ENCODE data around the gene GCN1.
A peak's percentile ranks its signal among the peaks of the same experiment; 100 is the strongest.
"Not testable (repeated sequence)": the region's sequence is repeated elsewhere in the genome, so short reads cannot be mapped to it uniquely, and the experiment has no call there.

Gene GCN1

DNA sequence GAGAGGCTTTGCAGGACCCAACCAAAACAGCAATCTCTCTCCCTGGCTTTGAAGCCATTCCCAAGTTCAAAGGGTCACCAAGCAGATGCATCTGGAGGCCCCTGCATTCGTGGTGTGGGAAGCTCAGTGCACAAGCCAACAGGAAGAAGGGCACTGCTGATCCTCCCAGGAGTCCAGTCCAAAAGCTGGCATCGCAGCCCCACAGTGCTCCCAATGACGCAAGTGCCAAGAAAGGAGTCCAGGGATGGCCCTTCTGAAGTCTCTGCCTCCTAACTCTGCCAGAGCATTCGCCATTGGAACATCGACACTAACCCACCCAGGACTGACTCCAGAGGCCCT lies 45.9 kb upstream of the GCN1 start:
- peak overlapping the region; percentile 100 for H3K27ac ChIP-seq
- TF ChIP-seq, protein P1, sequence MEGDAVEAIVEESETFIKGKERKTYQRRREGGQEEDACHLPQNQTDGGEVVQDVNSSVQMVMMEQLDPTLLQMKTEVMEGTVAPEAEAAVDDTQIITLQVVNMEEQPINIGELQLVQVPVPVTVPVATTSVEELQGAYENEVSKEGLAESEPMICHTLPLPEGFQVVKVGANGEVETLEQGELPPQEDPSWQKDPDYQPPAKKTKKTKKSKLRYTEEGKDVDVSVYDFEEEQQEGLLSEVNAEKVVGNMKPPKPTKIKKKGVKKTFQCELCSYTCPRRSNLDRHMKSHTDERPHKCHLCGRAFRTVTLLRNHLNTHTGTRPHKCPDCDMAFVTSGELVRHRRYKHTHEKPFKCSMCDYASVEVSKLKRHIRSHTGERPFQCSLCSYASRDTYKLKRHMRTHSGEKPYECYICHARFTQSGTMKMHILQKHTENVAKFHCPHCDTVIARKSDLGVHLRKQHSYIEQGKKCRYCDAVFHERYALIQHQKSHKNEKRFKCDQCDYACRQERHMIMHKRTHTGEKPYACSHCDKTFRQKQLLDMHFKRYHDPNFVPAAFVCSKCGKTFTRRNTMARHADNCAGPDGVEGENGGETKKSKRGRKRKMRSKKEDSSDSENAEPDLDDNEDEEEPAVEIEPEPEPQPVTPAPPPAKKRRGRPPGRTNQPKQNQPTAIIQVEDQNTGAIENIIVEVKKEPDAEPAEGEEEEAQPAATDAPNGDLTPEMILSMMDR (conservative IDR thresholded peaks at IDR 0.05; ENCODE audit: low read depth), result no peak
- POLR2A ChIA-PET (ENCODE audit: low non-redundant PET), result interaction anchor here (0.8 to 1.2 kb wide), 3 partner anchors 9 to 22 kb away, joined by 3 to 7 read pairs (median 3); no protein-coding TSS in a partner anchor
- CTCF ChIA-PET, result interaction anchor here (3.2 to 4.2 kb wide), 2 partner anchors 12 to 26 kb away, joined by 16 to 22 read pairs; partner anchors contain the start of gene PXN
- DNase-seq (ENCODE audit: low spot score), result no peak

DNA sequence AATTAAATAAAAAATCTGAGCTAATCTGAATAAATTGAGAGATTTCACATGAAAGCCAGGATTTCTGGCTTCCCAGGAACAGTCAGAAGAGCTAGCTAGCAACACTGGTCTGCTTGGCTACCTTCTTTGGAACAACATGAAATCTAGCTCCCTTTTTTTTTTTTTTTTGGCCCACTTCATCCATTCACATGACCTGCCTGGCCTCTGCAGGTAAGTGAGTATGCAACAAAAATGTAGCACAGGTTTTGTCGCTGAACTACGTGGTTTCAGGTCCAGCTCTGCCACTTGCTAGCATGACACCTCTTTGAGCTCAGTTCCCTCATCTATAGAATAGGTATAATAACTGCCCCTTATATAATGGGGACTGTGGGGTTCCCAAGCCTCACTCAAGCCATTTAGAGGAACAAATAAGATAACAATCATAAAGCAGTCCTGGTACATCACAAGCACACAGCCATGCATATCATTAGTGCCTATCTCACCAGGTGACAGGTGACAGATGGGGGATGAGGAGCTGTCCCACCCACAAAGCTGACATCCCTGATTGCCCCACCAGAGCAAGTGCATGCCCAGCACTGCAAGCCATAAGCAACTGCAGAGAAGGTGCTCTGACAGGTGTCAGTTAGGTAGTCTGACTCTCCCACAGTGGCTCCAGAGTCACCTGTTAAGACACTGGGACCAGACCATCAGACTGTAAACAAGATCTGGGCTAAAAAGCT lies 45.4 kb upstream of the GCN1 start:
- no peak for DNase-seq (ENCODE audit: low spot score)
- CTCF ChIA-PET, result interaction anchor here (3.2 to 4.2 kb wide), 2 partner anchors 12 to 26 kb away, joined by 16 to 22 read pairs; partner anchors contain the start of gene PXN
- H3K27ac ChIP-seq, result peak overlapping the region; percentile 100
- POLR2A ChIA-PET (ENCODE audit: low non-redundant PET), result interaction anchor here (0.5 to 1.2 kb wide), 6 partner anchors 8 to 119 kb away, joined by 3 to 11 read pairs (median 4); no protein-coding TSS in a partner anchor
- TF ChIP-seq, protein P1 (conservative IDR thresholded peaks at IDR 0.05; ENCODE audit: low read depth), result no peak

DNA sequence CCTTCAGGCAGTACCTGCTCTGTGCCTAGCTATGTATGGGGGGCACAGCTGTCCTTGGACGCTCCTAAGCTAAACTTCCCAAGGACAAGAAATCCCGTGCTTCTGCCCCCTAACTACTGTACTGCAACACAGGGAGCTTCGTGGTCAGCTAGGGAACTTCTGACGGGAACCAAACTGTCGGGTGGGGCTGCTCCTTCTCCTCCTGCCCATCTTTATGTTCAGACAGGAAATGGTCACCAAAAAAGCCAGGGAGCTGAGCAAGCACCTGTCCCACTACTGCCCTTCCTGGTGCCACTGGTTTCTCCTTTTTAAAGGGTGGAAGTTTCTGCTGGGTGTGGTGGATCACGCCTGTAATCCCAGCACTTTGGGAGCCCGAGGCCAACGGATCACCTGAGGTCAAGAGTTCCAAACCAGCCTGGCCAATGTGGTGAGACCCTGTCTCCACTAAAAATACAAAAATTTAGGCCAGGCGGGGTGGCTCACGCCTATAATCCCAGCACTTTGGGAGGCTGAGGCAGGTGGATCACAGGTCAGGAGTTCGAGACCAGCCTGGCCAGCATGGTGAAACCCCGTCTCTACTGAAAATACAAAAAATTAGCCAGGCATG lies 44.4 kb upstream of the GCN1 start:
- CTCF ChIA-PET, result interaction anchor here (0.6 to 4.2 kb wide), 5 partner anchors 11 to 54 kb away, joined by 3 to 22 read pairs (median 5); partner anchors contain the start of genes PXN and RPLP0
- peak overlapping the region; percentile 100 for H3K27ac ChIP-seq
- no peak for DNase-seq (ENCODE audit: low spot score)
- TF ChIP-seq, protein P1 (conservative IDR thresholded peaks at IDR 0.05; ENCODE audit: low read depth), result no peak
- POLR2A ChIA-PET (ENCODE audit: low non-redundant PET), result interaction anchor here (0.6 to 1.6 kb wide), 3 partner anchors 25 to 53 kb away, joined by 5 to 11 read pairs (median 5); partner anchors contain the start of gene RNU4-2

DNA sequence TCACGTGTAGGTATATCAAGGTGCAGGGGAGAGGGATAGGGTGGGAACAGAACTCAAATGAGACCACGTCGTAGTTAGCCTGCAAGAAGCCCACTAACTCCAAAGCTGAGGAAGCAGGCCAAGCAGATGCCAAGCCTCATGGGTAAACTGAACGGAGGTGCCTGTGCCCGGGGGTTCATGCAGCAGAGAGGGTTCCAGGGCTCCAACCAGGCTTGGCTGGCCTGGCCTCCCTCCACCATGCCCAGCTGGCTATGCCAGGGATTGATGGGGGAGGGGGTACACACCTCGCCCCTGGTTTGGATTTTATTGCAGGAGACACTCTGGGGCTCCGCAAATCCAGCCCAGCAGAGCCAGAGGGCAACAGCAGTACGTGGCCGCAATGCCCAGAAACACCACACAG lies 43.7 kb upstream of the GCN1 start:
- H3K27ac ChIP-seq, result peak overlapping the region; percentile 100
- POLR2A ChIA-PET (ENCODE audit: low non-redundant PET), result interaction anchor here (1.0 to 2.1 kb wide), 3 partner anchors 24 to 54 kb away, joined by 5 to 6 read pairs (median 5); partner anchors contain the start of gene RNU4-2
- CTCF ChIA-PET, result interaction anchor here (0.8 to 4.2 kb wide), 7 partner anchors 10 to 37 kb away, joined by 3 to 22 read pairs (median 3); partner anchors contain the start of genes PXN and RPLP0
- TF ChIP-seq, protein P1 (conservative IDR thresholded peaks at IDR 0.05; ENCODE audit: low read depth), result no peak
- DNase-seq (ENCODE audit: low spot score), result no peak

DNA sequence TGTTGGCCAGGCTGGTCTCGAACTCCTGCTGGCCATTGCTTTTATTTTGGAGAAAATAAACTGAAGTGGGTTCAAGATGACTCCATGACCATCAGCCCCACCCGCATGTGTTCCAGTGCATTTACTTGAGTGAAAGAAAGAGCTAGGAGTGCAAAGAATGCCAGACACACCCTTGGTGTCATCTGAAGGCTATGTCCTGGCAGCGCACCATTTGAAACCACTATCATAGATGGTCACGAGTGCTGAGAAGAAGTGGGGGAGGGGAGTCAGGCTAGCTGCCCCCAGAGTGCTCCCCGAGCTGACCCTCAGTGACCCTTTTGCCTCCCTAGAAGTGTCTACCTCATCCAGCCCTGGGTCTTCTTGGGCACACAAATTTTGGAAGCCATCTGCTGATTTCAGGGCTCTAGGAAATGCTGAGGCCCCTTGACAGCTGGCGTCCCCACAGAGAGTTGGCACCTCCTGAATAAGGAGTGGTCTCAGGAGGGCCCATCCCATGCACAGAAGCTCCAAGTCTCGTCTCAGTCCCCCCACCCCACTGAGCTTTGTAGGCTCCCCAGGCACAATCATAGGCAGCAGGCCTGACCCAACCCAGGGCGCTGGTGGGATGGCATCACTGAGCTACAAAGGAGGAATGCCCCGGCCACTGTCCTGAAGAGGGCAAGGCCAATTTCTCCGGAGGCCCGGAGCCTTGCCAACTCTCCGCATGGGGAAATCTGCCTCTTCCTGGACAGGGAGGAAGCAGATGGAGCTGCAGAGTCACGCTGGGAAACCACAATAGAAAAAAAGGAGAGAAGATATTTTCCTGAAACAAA lies 43.1 kb upstream of the GCN1 start:
- CTCF ChIA-PET, result interaction anchor here (1.1 to 4.2 kb wide), 5 partner anchors 9 to 28 kb away, joined by 3 to 22 read pairs (median 3); partner anchors contain the start of gene PXN
- POLR2A ChIA-PET (ENCODE audit: low non-redundant PET), result interaction anchor here (0.5 to 2.1 kb wide), 4 partner anchors 25 to 54 kb away, joined by 3 to 6 read pairs (median 4); partner anchors contain the start of gene RNU4-2
- TF ChIP-seq, protein P1 (conservative IDR thresholded peaks at IDR 0.05; ENCODE audit: low read depth), result no peak
- DNase-seq (ENCODE audit: low spot score), result peak; percentile 85
- H3K27ac ChIP-seq, result peak overlapping the region; percentile 100

DNA sequence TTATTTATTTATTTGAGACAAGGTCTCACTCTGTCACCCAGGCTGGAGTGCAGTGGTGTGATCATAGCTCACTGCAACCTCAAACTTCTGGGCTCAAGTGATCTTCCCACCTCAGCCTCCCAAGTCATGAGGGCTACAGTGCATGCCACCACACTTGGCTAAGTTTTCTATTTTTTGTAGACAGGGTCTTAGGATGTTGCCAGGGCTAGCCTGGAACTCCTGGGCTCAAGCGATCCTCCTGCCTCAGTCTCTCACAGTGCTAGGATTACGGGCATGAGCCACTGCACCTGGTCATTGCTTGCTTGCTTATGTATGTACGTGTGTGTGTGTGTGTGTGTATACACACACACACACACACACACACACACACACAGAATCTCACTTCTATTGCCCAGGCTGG lies 42.3 kb upstream of the GCN1 start:
- CTCF ChIA-PET, result interaction anchor here (0.6 to 4.2 kb wide), 4 partner anchors 9 to 133 kb away, joined by 3 to 22 read pairs (median 4); partner anchors contain the start of gene PXN

More for the DNA sequence above, 42.3 kb upstream of the GCN1 start:
- peak overlapping the region; percentile 100 for H3K27ac ChIP-seq
- POLR2A ChIA-PET (ENCODE audit: low non-redundant PET), result interaction anchor here (0.8 to 2.1 kb wide), 2 partner anchors 25 to 27 kb away, joined by 3 to 6 read pairs; no protein-coding TSS in a partner anchor
- DNase-seq (ENCODE audit: low spot score), result not testable (repeated sequence)
